ENCODE results near the gene KRT12. TPM values are rescaled to one million over a fixed set of nuclear protein-coding genes. Genes with fewer than 3 reads are reported as not detected.

Gene KRT12
- total and polyA plus RNA-seq, 9 of the 15 experiments (the other 6 are each of a cell fraction or from before 2014, with no cell fraction given), result 0.18 to 7.0 (median 2.2) TPM

GRCh38 chr17:40916366-40916765 is 49.3 kb upstream of the KRT12 start:
- ATAC-seq (no peak), FAIRE-seq (no peak), DNase-seq (ENCODE audit: extremely low read depth in 1 of 4, low spot score in 3 of 4) (no peak)
- Histone ChIP-seq H3K9ac (ENCODE audit: insufficient read depth in 1 of 2, low read depth in 2 of 2, low read length in 2 of 2) (no peak overlapping the region), H3K9me1 (ENCODE audit: control insufficient read depth, insufficient read depth, low read length) (no peaks in the 10 kb centered on the region), H3K27ac (ENCODE audit: extremely low read depth, low read depth, low read length) (no peak overlapping the region), H2AFZ (ENCODE audit: low read depth, low read length) (no peak overlapping the region), H3K27me3 (ENCODE audit: control insufficient read depth in 2 of 2, insufficient read depth in 2 of 2, low read length in 2 of 2) (peaks cover 10 to 14% of the 10 kb centered on the region in 2 experiments; a peak in 4 of 5 replicates), H3K4me2 (ENCODE audit: insufficient read depth, low read length) (no peak overlapping the region), H3K9me3 (replicated peaks; ENCODE audit: control insufficient read depth, insufficient read depth, low read depth, low read length) (no peaks in the 10 kb centered on the region), H3K4me1 (replicated peaks in 1 of 2; ENCODE audit: control insufficient read depth in 2 of 2, insufficient read depth in 2 of 2, low read length in 2 of 2) (no peaks in the 10 kb centered on the region), H3K4me3 (no peak overlapping the region), H4K20me1 (replicated peaks; ENCODE audit: control insufficient read depth, insufficient read depth, low read length) (no peaks in the 10 kb centered on the region), H3K79me2 (ENCODE audit: control insufficient read depth, insufficient read depth, low read length) (no peaks in the 10 kb centered on the region), H3K36me3 (ENCODE audit: control insufficient read depth, insufficient read depth, low read length) (no peaks in the 10 kb centered on the region)
- POLR2A ChIA-PET, result interaction anchor here (0.6 to 0.7 kb wide), 2 partner anchors 13 to 739 kb away, joined by 3 read pairs; no protein-coding TSS in a partner anchor
- CTCF ChIA-PET (ENCODE audit: low intra/inter-chr PET ratio), result no interaction called here
- in situ Hi-C loops (cut with MboI) (no loop called here), intact Hi-C loops (cut with micrococcal nuclease) (no loop called here)
- no TSS peak for BruUV-seq (replicated peaks)
- WGBS (ENCODE audit: insufficient coverage, low coverage, missing lambda C conversion rate), result 0% methylated on average over 1 of the region's 1 CpG
- TF ChIP-seq POU5F1 (IDR thresholded peaks at IDR 0.05; ENCODE audit: borderline replicate concordance, low read depth, low read length, partially characterized antibody) (no peak), SMARCB1 (IDR thresholded peaks at IDR 0.05; ENCODE audit: insufficient read length, low read depth) (no peak), E2F3 (CRISPR knock-in tag; IDR thresholded peaks at IDR 0.05) (no peak), GABPA (tag; conservative IDR thresholded peaks at IDR 0.05; ENCODE audit: low read depth) (no peak), AFF1 (IDR thresholded peaks at IDR 0.05; ENCODE audit: low read depth in 1 of 2, partially characterized antibody in 2 of 2) (no peak), VEZF1 (CRISPR knock-in tag; IDR thresholded peaks at IDR 0.05) (no peak), HDAC3 (IDR thresholded peaks at IDR 0.05; ENCODE audit: borderline replicate concordance, partially characterized antibody) (no peak), HDAC6 (IDR thresholded peaks at IDR 0.05; ENCODE audit: low read depth, low read length) (no peak)
